GM19193 (cell line): ENCODE data around the gene PYGO2.

Experiments
- POLR2A ChIP-seq: IDR thresholded peaks from 4 replicates; pipeline ENCODE4 v1.6.1; 2011; ENCODE audit not compliant: insufficient read depth, insufficient read length; ENCODE audit errors: extremely low read depth

PYGO2 gene

DNA sequence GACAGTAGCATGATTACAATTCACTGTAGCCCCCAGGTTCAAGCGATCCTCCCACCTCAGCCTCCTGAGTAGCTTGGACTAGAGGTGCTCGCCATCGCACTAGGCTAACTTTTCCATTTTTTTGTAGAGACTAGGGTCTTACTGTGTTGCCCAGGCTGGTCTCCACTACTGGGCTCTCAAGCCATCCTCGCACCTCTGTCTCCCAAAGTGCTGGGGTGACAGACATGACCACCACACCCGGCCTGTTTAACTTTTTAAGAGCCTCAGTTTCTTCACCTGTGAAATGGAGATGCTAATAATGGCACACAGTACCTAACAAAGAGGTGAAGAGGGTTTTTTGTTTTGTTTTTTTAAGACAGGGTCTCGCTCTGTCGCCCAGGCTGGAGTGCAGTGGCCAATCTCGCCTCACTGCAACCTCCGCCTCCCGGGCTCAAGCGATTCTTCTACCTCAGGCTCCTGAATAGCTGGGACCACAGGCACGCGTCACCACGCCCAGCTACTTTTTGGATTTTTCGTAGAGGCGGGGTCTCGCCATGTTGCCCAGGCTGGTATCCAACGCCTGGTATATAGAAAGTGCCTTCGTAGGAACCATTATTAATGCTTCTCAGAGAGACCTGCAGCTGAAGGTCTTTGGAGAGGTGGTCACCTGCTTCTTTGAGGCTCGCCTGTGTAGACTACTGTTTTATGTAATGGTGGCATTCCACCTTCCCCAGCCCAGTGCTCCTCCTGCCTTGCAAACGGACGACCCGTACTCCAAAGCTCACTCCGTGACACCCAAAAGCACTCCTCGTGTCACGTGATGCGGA lies 25.6 kb downstream of the PYGO2 start:
- no peak for TF ChIP-seq POLR2A

DNA sequence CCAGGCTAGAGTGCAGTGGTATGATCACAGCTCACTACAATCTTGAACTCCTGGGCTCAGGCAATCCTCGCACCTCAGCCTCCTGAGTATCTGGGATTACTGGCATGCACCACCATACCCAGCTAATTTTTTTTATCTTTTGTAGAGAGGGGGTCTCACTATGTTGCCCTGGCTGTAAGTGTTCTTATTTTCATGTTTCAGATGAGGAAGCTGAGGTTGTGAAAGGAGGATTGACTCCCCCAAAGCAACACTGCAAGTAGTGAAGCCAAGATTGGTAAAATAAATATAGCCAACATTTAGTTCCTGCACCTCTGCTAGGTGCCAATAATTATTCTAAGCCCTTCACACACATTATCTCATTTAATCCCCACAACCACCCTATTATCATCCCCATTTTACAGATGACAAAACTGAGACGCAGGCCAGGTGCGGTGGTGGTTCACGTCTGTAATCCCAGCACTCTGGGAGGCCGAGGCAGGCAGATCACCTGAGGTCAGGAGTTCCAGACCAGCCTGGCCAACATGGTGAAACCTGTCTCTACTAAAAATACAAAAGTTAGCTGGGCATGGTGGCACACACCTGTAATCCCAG lies 27.1 kb downstream of the PYGO2 start:
- TF ChIP-seq POLR2A = no peak

DNA sequence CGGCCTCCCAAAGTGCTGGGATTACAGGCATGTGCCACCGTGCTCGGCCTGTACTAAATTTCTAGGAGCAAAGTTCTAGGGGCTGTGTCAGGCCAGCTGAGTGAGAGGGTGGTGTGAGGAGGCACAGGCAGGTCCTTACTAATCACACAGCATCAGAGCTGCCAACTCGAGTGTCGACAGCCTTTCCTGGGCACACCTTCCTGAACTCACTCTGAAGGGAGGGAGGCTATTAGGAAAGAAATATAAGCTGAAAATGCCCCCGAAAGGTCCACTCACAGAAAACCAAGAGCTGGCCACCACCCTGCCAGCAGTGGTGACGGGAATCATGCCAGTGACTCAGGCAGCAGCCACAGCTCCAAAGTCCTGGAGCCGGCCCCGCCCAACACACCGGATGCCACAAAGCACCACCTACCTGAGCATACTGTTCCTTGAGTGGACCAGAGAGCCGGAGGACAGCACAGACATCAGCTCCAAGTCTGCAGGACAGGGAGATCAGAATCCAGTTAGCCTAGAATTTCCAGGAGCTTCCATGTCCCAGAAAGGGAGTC lies 29.6 kb downstream of the PYGO2 start:
- no peak for TF ChIP-seq POLR2A

DNA sequence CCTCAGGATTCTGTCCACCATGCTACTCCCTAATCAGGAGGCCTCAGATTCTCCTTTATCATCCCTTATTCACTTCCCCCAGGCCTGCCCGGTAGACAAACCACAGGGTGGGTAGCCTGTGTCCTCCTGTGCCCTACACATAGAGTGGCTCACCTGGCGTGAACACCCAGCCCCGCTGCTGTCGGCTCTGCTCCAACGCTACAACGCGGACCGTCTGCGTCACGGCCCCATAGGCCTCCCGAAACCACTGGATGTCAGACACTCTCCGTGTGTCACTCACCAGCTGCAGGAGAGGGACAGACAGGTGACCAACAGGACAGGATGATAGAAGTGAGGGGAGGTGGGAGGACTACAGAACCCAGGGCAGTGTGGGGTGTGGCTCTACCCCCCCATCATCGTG lies 35.4 kb downstream of the PYGO2 start:
- TF ChIP-seq POLR2A = no peak

DNA sequence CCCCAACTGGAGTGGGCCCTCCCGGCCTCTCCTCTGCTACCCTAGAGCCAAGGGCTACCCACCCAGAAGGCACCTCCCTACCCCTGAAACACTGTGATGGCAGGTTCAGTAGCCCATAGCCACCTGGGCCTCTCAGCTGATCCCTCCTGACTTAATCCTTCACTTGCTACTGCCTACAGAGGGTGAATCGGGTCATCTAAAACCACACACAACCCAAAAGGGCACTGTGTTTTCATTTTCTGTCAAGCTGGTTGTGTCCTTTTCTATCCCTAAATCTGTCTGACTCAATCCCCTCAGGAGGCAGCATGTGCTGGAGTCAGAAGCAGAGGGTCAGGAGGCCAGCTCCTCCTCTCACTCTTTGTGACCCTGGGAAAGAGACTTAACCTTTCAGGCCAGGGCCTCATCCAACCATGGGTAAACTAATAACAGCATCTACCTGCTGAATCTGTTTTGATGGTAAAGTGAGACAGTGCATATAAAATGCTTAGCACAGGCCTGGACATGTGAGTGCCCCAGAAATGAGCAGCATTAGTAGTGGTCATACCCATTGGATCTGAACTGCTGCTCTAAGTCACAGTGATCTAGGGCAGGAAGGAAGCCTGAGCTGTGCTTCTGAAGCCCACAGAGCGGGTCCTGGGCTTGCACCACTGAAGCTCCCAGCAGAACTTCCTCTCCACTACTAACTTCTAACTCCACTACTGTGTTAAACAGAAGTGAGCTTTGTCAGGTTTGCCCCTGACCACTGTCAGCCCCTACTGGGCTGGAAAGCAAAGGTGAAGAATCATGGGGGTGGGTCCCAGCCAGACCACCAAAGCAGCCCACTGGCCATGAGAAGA lies 36.0 kb downstream of the PYGO2 start:
- no peak for TF ChIP-seq POLR2A

DNA sequence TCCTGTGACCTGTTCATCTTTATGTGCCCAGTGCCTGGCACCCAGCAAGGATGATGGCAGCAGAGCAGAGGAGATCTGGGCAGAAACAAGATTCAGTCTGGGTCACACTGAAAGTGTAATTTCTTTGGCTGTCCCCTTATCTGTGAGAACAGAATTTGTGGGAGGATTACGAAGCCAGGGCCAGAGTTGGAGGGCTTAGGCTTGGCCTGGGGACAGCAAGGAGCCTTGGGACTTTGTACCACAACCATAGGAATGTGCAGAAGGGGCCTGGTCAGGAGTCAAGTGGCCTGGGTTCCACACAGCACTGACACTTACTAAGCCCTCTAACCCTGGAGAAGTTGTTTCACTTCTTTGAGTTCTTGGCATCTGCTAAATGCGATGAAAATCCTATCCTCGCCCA lies 37.9 kb downstream of the PYGO2 start:
- no peak for TF ChIP-seq POLR2A

DNA sequence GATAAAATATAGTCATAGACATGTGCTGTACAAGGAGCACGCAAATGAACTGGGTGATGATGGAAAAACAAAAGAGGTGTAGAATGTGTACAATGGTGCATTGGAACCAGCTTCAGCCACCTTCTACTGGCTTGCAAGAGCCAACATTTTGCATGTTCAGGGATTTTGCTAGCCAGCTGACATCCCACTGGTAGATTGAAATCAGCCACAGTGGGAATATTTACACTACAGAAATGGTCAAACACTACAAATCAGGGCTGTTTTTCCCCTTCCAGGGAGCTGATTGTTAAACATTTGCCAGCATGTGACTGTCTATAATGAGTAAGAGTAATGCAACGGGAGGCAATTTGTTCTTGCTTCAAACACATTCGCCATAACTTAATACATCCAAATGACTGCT lies 48.3 kb downstream of the PYGO2 start:
- no peak for TF ChIP-seq POLR2A

DNA sequence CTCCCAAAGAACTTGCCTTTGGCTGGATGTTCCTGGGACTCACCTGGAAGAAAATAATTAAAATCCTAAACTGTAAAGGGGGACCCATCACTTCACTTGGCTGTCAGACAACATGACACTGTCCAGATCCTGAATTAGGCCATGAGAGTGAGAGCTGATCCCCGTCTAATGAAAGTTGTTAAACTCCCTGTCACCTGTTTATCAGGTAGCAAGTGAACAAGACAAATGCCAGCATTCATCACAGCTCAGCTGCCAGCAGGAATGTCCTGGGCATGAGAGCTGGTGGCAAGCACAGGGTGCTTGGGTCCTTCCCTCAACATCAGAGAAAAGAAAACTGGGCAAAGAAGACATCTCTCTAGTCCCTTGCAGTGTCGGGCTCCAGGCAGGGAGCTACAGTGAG lies 48.8 kb downstream of the PYGO2 start:
- TF ChIP-seq POLR2A = no peak

DNA sequence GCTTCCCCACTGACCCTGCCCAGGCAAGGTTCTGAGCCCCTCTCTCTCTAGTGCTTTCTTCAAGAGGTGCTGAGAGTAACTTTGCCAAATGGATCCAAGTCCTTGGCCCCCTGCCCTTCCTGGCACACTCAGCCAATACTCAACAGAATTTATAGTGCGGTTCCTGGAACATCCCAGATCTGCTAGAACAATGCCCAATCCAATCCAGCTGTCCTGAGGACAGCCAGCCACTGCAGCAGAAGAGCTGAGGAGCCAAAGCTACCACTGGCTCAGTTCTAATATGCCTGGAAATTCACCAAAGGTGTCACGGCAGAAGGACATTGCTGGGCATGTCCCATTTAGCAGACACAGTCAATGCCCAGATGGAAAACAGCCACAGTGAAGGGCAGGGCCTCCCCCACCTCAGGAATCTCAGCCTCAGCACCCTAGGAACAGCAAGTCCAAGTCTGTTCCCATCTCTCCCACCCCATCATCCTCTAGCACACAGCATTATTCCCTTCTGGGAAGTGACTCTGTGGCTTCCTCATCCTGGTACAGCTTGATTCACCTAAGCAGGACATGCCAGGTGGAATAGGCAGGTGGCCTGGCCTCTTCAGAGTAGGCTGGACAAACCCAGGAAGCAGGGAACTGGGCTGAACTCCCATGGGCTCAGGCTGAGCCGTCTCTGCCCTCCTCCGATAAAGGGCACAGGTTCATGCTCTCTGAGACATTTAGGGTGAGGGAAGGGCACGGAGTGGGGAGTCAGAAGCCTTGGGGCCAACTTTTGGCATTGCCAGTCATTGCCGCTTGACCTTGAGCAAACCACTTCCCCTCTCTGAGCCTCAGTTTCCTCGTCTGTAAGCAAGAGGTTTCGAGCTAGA lies 49.7 kb downstream of the PYGO2 start:
- TF ChIP-seq POLR2A = no peak

DNA sequence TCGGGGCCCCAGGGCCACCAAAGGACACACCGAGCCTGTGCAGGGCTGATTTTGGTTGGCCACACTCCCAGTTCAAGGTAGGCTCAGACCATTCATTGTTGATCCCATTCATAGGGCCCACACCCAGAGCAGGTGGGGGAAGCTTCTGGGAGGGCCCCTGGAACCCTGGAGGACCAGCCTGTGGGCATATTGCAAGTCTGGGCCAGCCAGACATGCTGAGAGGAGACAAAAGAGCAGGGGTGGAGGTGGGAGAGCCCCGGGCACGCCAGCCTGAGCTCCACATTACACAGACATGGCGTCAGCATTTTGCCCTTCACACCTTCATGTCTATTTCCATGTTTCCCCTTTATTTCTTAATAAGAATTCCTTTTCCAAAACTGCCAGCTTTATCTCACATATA lies 50.7 kb downstream of the PYGO2 start:
- TF ChIP-seq POLR2A = no peak

DNA sequence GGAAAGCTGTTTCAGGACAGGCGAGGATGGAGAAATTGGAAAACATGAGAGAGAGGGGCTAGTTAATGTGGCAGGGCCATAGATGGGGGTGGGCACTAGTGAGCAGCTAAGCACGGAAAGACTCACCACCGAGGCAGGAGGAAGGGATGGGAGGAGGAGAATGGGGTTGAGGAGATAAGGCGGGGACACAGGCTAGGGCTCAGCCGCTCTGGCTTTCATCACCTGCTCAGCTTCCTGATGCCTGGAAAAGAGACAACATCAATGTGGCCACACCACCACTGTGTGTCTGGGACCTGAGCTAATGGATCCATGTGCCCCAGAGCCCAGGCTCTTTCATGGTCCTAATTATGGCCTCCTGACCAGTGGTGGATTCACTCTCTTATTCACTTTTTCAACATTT lies 52.6 kb downstream of the PYGO2 start:
- no peak for TF ChIP-seq POLR2A
